Common myeloid progenitor, CD34-positive (primary cell): ENCODE data around the gene PLCD3.

Experiments used
- CTCF ChIA-PET: fragments of 350-600 bp; sonication (Branson Sonifier 250); formaldehyde crosslinking; loops from one replicate; lab custom pipeline; 2021; ENCODE audit warnings: antibody characterized with exemption; lab: Charles Lee
- POLR2A ChIA-PET: fragments of 350-600 bp; sonication (Branson Sonifier 250); formaldehyde crosslinking; loops from one replicate; lab custom pipeline; 2021; ENCODE audit warnings: antibody characterized with exemption; lab: Charles Lee
- DNase-seq, 3 donors: peaks; one replicate each; pipeline versions ENCODE4 v3.0.0 to v3.0.0-alpha.2; 2013
- H3K27ac ChIP-seq, 2 experiments: 1 replicate in 1 of 2; 2 replicates in 1 of 2; pipeline ENCODE4 v1.7.0; 2013; ENCODE audit warnings: inconsistent platforms in 2 of 2, low read length in 2 of 2, mild to moderate bottlenecking in 2 of 2, low read depth in 1 of 2, moderate library complexity in 1 of 2; ENCODE audit not compliant: severe bottlenecking in 2 of 2, insufficient read depth in 1 of 2, poor library complexity in 1 of 2
- H3K27me3 ChIP-seq, 5 experiments: replicated peaks in 2 of 5; 1 replicate in 3 of 5; 2 replicates in 2 of 5; pipeline versions ENCODE4 v1.6.1 to v1.7.0; 2013; ENCODE audit warnings: low read length in 4 of 5, mild to moderate bottlenecking in 2 of 5, moderate library complexity in 2 of 5, inconsistent platforms in 1 of 5; ENCODE audit not compliant: insufficient read depth in 5 of 5, control insufficient read depth in 4 of 5
- H3K36me3 ChIP-seq, 4 experiments: 1 replicate in 2 of 4; 2 replicates in 2 of 4; pipeline versions ENCODE4 v1.6.1 to v1.7.0; 2013; ENCODE audit warnings: low read length in 3 of 4, control low read depth in 1 of 4, mild to moderate bottlenecking in 1 of 4; ENCODE audit not compliant: control insufficient read depth in 4 of 4, insufficient read depth in 4 of 4
- H3K4me1 ChIP-seq, 4 experiments: 1 replicate in 3 of 4; 2 replicates in 1 of 4; pipeline versions ENCODE4 v1.6.1 to v1.7.1; 2013; ENCODE audit warnings: low read length in 3 of 4, mild to moderate bottlenecking in 3 of 4, control low read depth in 1 of 4, inconsistent platforms in 1 of 4, moderate library complexity in 1 of 4; ENCODE audit not compliant: control insufficient read depth in 4 of 4, insufficient read depth in 4 of 4; ENCODE audit errors: control extremely low read depth in 1 of 4
- H3K4me3 ChIP-seq, 7 experiments: 1 replicate in 4 of 7; 2 replicates in 3 of 7; pipeline versions ENCODE4 v1.5.1 to v1.7.0; 2013; ENCODE audit warnings: mild to moderate bottlenecking in 7 of 7, low read length in 6 of 7, moderate library complexity in 6 of 7, inconsistent platforms in 2 of 7, low read depth in 2 of 7, control low read depth in 1 of 7; ENCODE audit not compliant: insufficient read depth in 4 of 7, control insufficient read depth in 1 of 7; ENCODE audit errors: extremely low read depth in 1 of 7
- H3K9me3 ChIP-seq, 5 experiments: 1 replicate in 4 of 5; 2 replicates in 1 of 5; pipeline versions ENCODE4 v1.6.1 to v1.7.1; 2013; ENCODE audit warnings: low read length in 4 of 5, mild to moderate bottlenecking in 2 of 5, inconsistent platforms in 1 of 5, low read depth in 1 of 5, moderate library complexity in 1 of 5; ENCODE audit not compliant: control insufficient read depth in 4 of 5, insufficient read depth in 2 of 5; ENCODE audit errors: control extremely low read depth in 1 of 5
- WGBS: methylation state at CpG from one replicate; pipeline ENCODE4 v1.1.5; 2013; ENCODE audit not compliant: insufficient coverage; 5-methylcytosine and 5-hydroxymethylcytosine counted together

The PLCD3 gene

DNA sequence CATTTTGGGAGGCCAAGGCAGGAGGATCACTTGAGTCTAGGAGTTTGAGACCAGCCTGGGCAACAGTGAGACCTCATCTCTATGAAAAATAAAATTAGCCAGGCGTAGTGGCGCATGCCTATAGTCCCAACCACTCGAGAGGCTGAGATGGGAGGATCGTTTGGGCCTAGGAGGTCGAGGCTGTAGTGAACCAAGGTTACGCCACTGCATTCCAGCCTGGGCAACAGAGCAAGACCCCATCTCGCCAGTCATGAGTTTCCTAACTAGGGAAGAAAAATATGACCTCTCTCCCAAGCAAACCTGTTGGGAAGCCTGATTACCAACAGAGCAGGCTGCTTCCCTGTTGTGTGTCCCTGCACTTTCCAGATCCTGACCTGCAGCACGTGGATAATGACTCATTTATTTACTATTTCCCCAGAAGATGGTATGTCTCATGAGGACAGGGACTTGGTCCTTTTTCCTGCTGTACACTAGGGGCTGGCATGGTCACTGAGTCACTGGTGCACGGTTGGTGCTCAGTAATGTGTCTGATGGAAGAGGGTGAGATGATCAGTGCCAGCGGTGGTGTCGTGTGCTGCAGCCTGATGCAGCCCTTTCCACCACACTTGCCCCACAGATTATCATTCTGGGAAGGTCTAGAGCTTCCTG is 40.4 kb downstream of the PLCD3 start:
- Histone ChIP-seq H3K9me3 (no peaks in the 10 kb centered on the region), H3K36me3 (peaks cover 19 to 76% (median 62%) of the 10 kb centered on the region in 4 experiments), H3K27me3 (no peaks in the 10 kb centered on the region), H3K4me3 (no peak overlapping the region), H3K27ac (no peak overlapping the region), H3K4me1 (peaks cover 0 to 12% (median 0%) of the 10 kb centered on the region in 4 experiments)
- DNase-seq = no peak
- POLR2A ChIA-PET = interaction anchor here (0.6 kb wide), 1 partner anchor 13 kb away, joined by 4 read pairs; no protein-coding TSS in a partner anchor
- WGBS = 89% methylated on average over 10 of the region's 11 CpGs
- CTCF ChIA-PET = interaction anchor here (1.5 kb wide), 1 partner anchor 15 kb away, joined by 8 read pairs; no protein-coding TSS in a partner anchor

DNA sequence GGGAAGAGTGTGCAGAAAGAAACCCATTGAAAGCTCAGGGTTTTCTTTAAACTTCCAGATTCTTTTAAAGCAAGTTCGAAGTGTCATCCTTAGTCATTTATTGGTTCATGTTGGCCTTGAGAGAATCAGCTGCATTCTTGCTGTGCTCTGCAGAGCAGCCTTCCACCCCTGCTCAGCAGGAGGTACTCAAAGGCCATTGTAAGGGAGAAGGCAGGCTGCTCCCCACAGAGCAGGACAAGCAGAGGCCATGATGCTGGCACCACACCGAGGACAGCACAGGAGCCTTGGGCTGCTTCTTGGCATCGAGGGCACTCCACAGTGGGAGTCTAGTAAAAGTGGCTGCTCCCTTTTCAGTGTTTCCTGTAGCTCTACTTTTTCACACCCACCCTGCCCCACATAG is 41.6 kb downstream of the PLCD3 start:
- H3K36me3 ChIP-seq = peaks cover 14 to 72% (median 56%) of the 10 kb centered on the region in 4 experiments

GRCh38 chr17:45088741-45089140 is 43.6 kb downstream of the PLCD3 start:
- 87% methylated on average over 3 of the region's 3 CpGs for WGBS
- H3K36me3 ChIP-seq = peaks cover 23 to 77% (median 57%) of the 10 kb centered on the region in 4 experiments
- H3K4me1 ChIP-seq = peaks cover 0 to 14% (median 0%) of the 10 kb centered on the region in 4 experiments
- ChIA-PET CTCF (interaction anchor here (0.6 to 1.3 kb wide), 3 partner anchors 47 to 310 kb away, joined by 3 to 6 read pairs (median 3); partner anchors contain the start of gene ACBD4), POLR2A (no interaction called here)
- H3K27me3 ChIP-seq = no peaks in the 10 kb centered on the region
- H3K9me3 ChIP-seq = no peaks in the 10 kb centered on the region
- no peak for DNase-seq
- no peak overlapping the region for H3K27ac ChIP-seq
- H3K4me3 ChIP-seq = no peak overlapping the region

More for the DNA sequence above, 41.6 kb downstream of the PLCD3 start:
- Histone ChIP-seq H3K9me3 (no peaks in the 10 kb centered on the region), H3K4me1 (peaks cover 0 to 14% (median 0%) of the 10 kb centered on the region in 4 experiments), H3K4me3 (no peak overlapping the region), H3K27ac (no peak overlapping the region), H3K27me3 (no peaks in the 10 kb centered on the region)
- DNase-seq = no peak
- ChIA-PET POLR2A (interaction anchor here (0.7 kb wide), 1 partner anchor 31 kb away, joined by 3 read pairs; no protein-coding TSS in a partner anchor), CTCF (interaction anchor here (0.7 kb wide), 2 partner anchors 11 to 200 kb away, joined by 3 read pairs; no protein-coding TSS in a partner anchor)
- WGBS = 100% methylated on average over 3 of the region's 3 CpGs

GRCh38 chr17:45087978-45088377 is 44.3 kb downstream of the PLCD3 start:
- Histone ChIP-seq H3K27ac (no peak overlapping the region), H3K36me3 (peaks cover 23 to 77% (median 57%) of the 10 kb centered on the region in 4 experiments), H3K27me3 (no peaks in the 10 kb centered on the region), H3K9me3 (no peaks in the 10 kb centered on the region), H3K4me1 (peaks cover 0 to 14% (median 0%) of the 10 kb centered on the region in 4 experiments), H3K4me3 (no peak overlapping the region)
- DNase-seq = no peak
- ChIA-PET POLR2A (no interaction called here), CTCF (interaction anchor here (0.7 to 1.4 kb wide), 4 partner anchors 9 to 131 kb away, joined by 3 to 6 read pairs (median 3); no protein-coding TSS in a partner anchor)
- 98% methylated on average over 4 of the region's 5 CpGs for WGBS

GRCh38 chr17:45087504-45087975 is 44.8 kb downstream of the PLCD3 start:
- DNase-seq = no peak
- peaks cover 23 to 77% (median 54%) of the 10 kb centered on the region in 4 experiments for H3K36me3 ChIP-seq
- H3K4me1 ChIP-seq = peaks cover 0 to 14% (median 0%) of the 10 kb centered on the region in 4 experiments
- ChIA-PET CTCF (interaction anchor here (0.6 to 1.4 kb wide), 5 partner anchors 10 to 132 kb away, joined by 3 to 6 read pairs (median 3); no protein-coding TSS in a partner anchor), POLR2A (no interaction called here)
- H3K9me3 ChIP-seq = no peaks in the 10 kb centered on the region
- 100% methylated on average over 3 of the region's 3 CpGs for WGBS
- H3K4me3 ChIP-seq = no peak overlapping the region
- H3K27me3 ChIP-seq = no peaks in the 10 kb centered on the region
- H3K27ac ChIP-seq = no peak overlapping the region

- ChIA-PET POLR2A (no interaction called here), CTCF (interaction anchor here (0.6 to 1.5 kb wide), 6 partner anchors 9 to 132 kb away, joined by 3 to 6 read pairs (median 3); no protein-coding TSS in a partner anchor)
- WGBS = 100% methylated on average over 4 of the region's 6 CpGs
Observed at GRCh38 chr17:45086865-45087503, 45.3 kb downstream of the PLCD3 start.

More at GRCh38 chr17:45086865-45087503, 45.3 kb downstream of the PLCD3 start:
- Histone ChIP-seq H3K27ac (no peak overlapping the region), H3K36me3 (peaks cover 22 to 80% (median 58%) of the 10 kb centered on the region in 4 experiments), H3K27me3 (no peaks in the 10 kb centered on the region), H3K4me1 (peaks cover 0 to 14% (median 0%) of the 10 kb centered on the region in 4 experiments), H3K4me3 (no peak overlapping the region), H3K9me3 (no peaks in the 10 kb centered on the region)
- no peak for DNase-seq
